Measurements from ENCODE around the gene ABHD17B. TPM values are rescaled to one million over a fixed set of nuclear protein-coding genes. Genes with fewer than 3 reads are reported as not detected.

Gene ABHD17B
- total RNA-seq, 1 donor from 2014 or later = 18.5 TPM

- DNase-seq (ENCODE audit: low spot score) = no peak
- Mint-ChIP-seq H3K9me3 (peaks cover 29% of the 10 kb centered on the region), H3K36me3 (ENCODE audit: low read depth) (peaks cover 21% of the 10 kb centered on the region), H3K27me3 (ENCODE audit: insufficient read depth) (no peaks in the 10 kb centered on the region), H3K4me3 (peak overlapping the region; percentile 0), H3K4me1 (ENCODE audit: low read depth) (peaks cover 26% of the 10 kb centered on the region), H3K27ac (peak overlapping the region; percentile 51)
- intact Hi-C loops (cut with micrococcal nuclease) = loop anchor here (1.0 to 10.0 kb wide), 4 partner anchors 28 to 617 kb away; no protein-coding TSS in a partner anchor
These were observed 52.7 kb downstream of the ABHD17B start for GRCh38 chr9:71858102-71858798.

GRCh38 chr9:71857159-71857558 is 53.8 kb downstream of the ABHD17B start:
- intact Hi-C loops (cut with micrococcal nuclease) = loop anchor here (10.0 kb wide), 1 partner anchor 618 kb away; no protein-coding TSS in a partner anchor
- Mint-ChIP-seq H3K4me1 (ENCODE audit: low read depth) (peaks cover 31% of the 10 kb centered on the region), H3K36me3 (ENCODE audit: low read depth) (peaks cover 23% of the 10 kb centered on the region), H3K9me3 (peaks cover 29% of the 10 kb centered on the region), H3K4me3 (no peak overlapping the region), H3K27me3 (ENCODE audit: insufficient read depth) (no peaks in the 10 kb centered on the region), H3K27ac (no peak overlapping the region)
- DNase-seq (ENCODE audit: low spot score) = no peak

GRCh38 chr9:71854811-71855210 is 56.2 kb downstream of the ABHD17B start:
- no peak for DNase-seq (ENCODE audit: low spot score)
- Mint-ChIP-seq H3K36me3 (ENCODE audit: low read depth) (peaks cover 11% of the 10 kb centered on the region), H3K4me3 (no peak overlapping the region), H3K9me3 (peaks cover 9% of the 10 kb centered on the region), H3K4me1 (ENCODE audit: low read depth) (peaks cover 23% of the 10 kb centered on the region), H3K27ac (no peak overlapping the region), H3K27me3 (ENCODE audit: insufficient read depth) (no peaks in the 10 kb centered on the region)
- intact Hi-C loops (cut with micrococcal nuclease) = loop anchor here (10.0 kb wide), 1 partner anchor 620 kb away; no protein-coding TSS in a partner anchor

GRCh38 chr9:71853084-71853483 is 57.9 kb downstream of the ABHD17B start:
- no peak for DNase-seq (ENCODE audit: low spot score)
- Mint-ChIP-seq H3K36me3 (ENCODE audit: low read depth) (peaks cover 2% of the 10 kb centered on the region), H3K9me3 (no peaks in the 10 kb centered on the region), H3K4me1 (ENCODE audit: low read depth) (peaks cover 9% of the 10 kb centered on the region), H3K27me3 (ENCODE audit: insufficient read depth) (no peaks in the 10 kb centered on the region), H3K4me3 (no peak overlapping the region), H3K27ac (peak overlapping the region; percentile 72)
- intact Hi-C loops (cut with micrococcal nuclease) = loop anchor here (10.0 kb wide), 1 partner anchor 622 kb away; no protein-coding TSS in a partner anchor

GRCh38 chr9:71850996-71851395 is 60.0 kb downstream of the ABHD17B start:
- peaks cover 5% of the 10 kb centered on the region for H3K4me1 Mint-ChIP-seq (ENCODE audit: low read depth)
- intact Hi-C loops (cut with micrococcal nuclease) = loop anchor here (10.0 kb wide), 1 partner anchor 624 kb away; no protein-coding TSS in a partner anchor
- no peak overlapping the region for H3K27ac Mint-ChIP-seq
- no peak overlapping the region for H3K4me3 Mint-ChIP-seq
- H3K27me3 Mint-ChIP-seq (ENCODE audit: insufficient read depth) = no peaks in the 10 kb centered on the region
- no peaks in the 10 kb centered on the region for H3K9me3 Mint-ChIP-seq
- no peak for DNase-seq (ENCODE audit: low spot score)
- H3K36me3 Mint-ChIP-seq (ENCODE audit: low read depth) = peaks cover 2% of the 10 kb centered on the region

GRCh38 chr9:71847892-71848291 is 63.1 kb downstream of the ABHD17B start:
- no peak for DNase-seq (ENCODE audit: low spot score)
- H3K27ac Mint-ChIP-seq = no peak overlapping the region
- peaks cover 2% of the 10 kb centered on the region for H3K4me1 Mint-ChIP-seq (ENCODE audit: low read depth)
- no peaks in the 10 kb centered on the region for H3K27me3 Mint-ChIP-seq (ENCODE audit: insufficient read depth)
- intact Hi-C loops (cut with micrococcal nuclease) = no loop called here
- H3K9me3 Mint-ChIP-seq = no peaks in the 10 kb centered on the region
- H3K36me3 Mint-ChIP-seq (ENCODE audit: low read depth) = no peaks in the 10 kb centered on the region
- no peak overlapping the region for H3K4me3 Mint-ChIP-seq

GRCh38 chr9:71844808-71845207 is 66.2 kb downstream of the ABHD17B start:
- Mint-ChIP-seq H3K9me3 (no peaks in the 10 kb centered on the region), H3K4me1 (ENCODE audit: low read depth) (no peaks in the 10 kb centered on the region), H3K36me3 (ENCODE audit: low read depth) (no peaks in the 10 kb centered on the region), H3K27me3 (ENCODE audit: insufficient read depth) (no peaks in the 10 kb centered on the region), H3K27ac (no peak overlapping the region), H3K4me3 (no peak overlapping the region)
- no peak for DNase-seq (ENCODE audit: low spot score)
- intact Hi-C loops (cut with micrococcal nuclease) = no loop called here

- H3K27me3 Mint-ChIP-seq (ENCODE audit: insufficient read depth) = peaks cover 12% of the 10 kb centered on the region
- H3K36me3 Mint-ChIP-seq (ENCODE audit: low read depth) = peaks cover 2% of the 10 kb centered on the region
- no peak overlapping the region for H3K27ac Mint-ChIP-seq
- no peaks in the 10 kb centered on the region for H3K4me1 Mint-ChIP-seq (ENCODE audit: low read depth)
- intact Hi-C loops (cut with micrococcal nuclease) = no loop called here
- DNase-seq (ENCODE audit: low spot score) = no peak
- H3K4me3 Mint-ChIP-seq = no peak overlapping the region
- no peaks in the 10 kb centered on the region for H3K9me3 Mint-ChIP-seq
These were observed 71.3 kb downstream of the ABHD17B start for GRCh38 chr9:71839668-71840067.

- Mint-ChIP-seq H3K27ac (no peak overlapping the region), H3K4me3 (no peak overlapping the region), H3K27me3 (ENCODE audit: insufficient read depth) (peaks cover 30% of the 10 kb centered on the region), H3K9me3 (no peaks in the 10 kb centered on the region), H3K4me1 (ENCODE audit: low read depth) (no peaks in the 10 kb centered on the region), H3K36me3 (ENCODE audit: low read depth) (peaks cover 2% of the 10 kb centered on the region)
- DNase-seq (ENCODE audit: low spot score) = no peak
- intact Hi-C loops (cut with micrococcal nuclease) = no loop called here
These were observed 75.4 kb downstream of the ABHD17B start for GRCh38 chr9:71835596-71835995.

- DNase-seq (ENCODE audit: low spot score) = no peak
- intact Hi-C loops (cut with micrococcal nuclease) = no loop called here
These were observed 80.1 kb downstream of the ABHD17B start for GRCh38 chr9:71830929-71831328.

GRCh38 chr9:71830153-71830552 is 80.8 kb downstream of the ABHD17B start:
- Mint-ChIP-seq H3K27ac (no peak overlapping the region), H3K9me3 (no peaks in the 10 kb centered on the region), H3K27me3 (ENCODE audit: insufficient read depth) (peaks cover 24% of the 10 kb centered on the region), H3K36me3 (ENCODE audit: low read depth) (peaks cover 1% of the 10 kb centered on the region), H3K4me3 (no peak overlapping the region), H3K4me1 (ENCODE audit: low read depth) (no peaks in the 10 kb centered on the region)
- no peak for DNase-seq (ENCODE audit: low spot score)
- intact Hi-C loops (cut with micrococcal nuclease) = no loop called here

More at GRCh38 chr9:71830929-71831328, 80.1 kb downstream of the ABHD17B start:
- Mint-ChIP-seq H3K9me3 (no peaks in the 10 kb centered on the region), H3K4me3 (no peak overlapping the region), H3K36me3 (ENCODE audit: low read depth) (peaks cover 2% of the 10 kb centered on the region), H3K27ac (no peak overlapping the region), H3K27me3 (ENCODE audit: insufficient read depth) (peaks cover 28% of the 10 kb centered on the region), H3K4me1 (ENCODE audit: low read depth) (no peaks in the 10 kb centered on the region)

GRCh38 chr9:71826279-71826678 is 84.7 kb downstream of the ABHD17B start:
- H3K4me3 Mint-ChIP-seq = no peak overlapping the region
- no peaks in the 10 kb centered on the region for H3K36me3 Mint-ChIP-seq (ENCODE audit: low read depth)
- DNase-seq (ENCODE audit: low spot score) = no peak
- intact Hi-C loops (cut with micrococcal nuclease) = no loop called here
- H3K27ac Mint-ChIP-seq = no peak overlapping the region
- peaks cover 7% of the 10 kb centered on the region for H3K4me1 Mint-ChIP-seq (ENCODE audit: low read depth)
- no peaks in the 10 kb centered on the region for H3K9me3 Mint-ChIP-seq
- H3K27me3 Mint-ChIP-seq (ENCODE audit: insufficient read depth) = peaks cover 5% of the 10 kb centered on the region

GRCh38 chr9:71824257-71824656 is 86.7 kb downstream of the ABHD17B start:
- no peak for DNase-seq (ENCODE audit: low spot score)
- Mint-ChIP-seq H3K4me3 (no peak overlapping the region), H3K27ac (no peak overlapping the region), H3K27me3 (ENCODE audit: insufficient read depth) (peaks cover 5% of the 10 kb centered on the region), H3K9me3 (no peaks in the 10 kb centered on the region), H3K36me3 (ENCODE audit: low read depth) (no peaks in the 10 kb centered on the region), H3K4me1 (ENCODE audit: low read depth) (peaks cover 7% of the 10 kb centered on the region)
- intact Hi-C loops (cut with micrococcal nuclease) = no loop called here

All from activated T-helper 1 cell treated with anti-CD3 and anti-CD28 coated beads, Interleukin-12 subunit alpha, Interleukin-12 subunit beta, Interleukin-2, Interleukin-4 antibody, amounts not matched to agents 30 ng/mL and 10 ng/mL and 1 ng/mL, durations not matched to agents 14 hours and 24 hours and 36 hours (primary cell).